H9 (cell line): ENCODE measurements around the gene GLYR1. TPM values are rescaled to one million over a fixed set of nuclear protein-coding genes. Genes with fewer than 3 reads are reported as not detected.

Experiments used
- DNase-seq: peaks from one replicate; pipeline ENCODE4 v3.0.0-alpha.2; 2017
- H2AFZ ChIP-seq: one replicate; pipeline ENCODE4 v1.6.1; 2013; ENCODE audit warnings: mild to moderate bottlenecking, low read length, control low read depth, moderate library complexity
- H2AK5ac ChIP-seq: 2 replicates; pipeline ENCODE4 v1.6.1; 2013; ENCODE audit warnings: low read length, control low read depth, mixed read lengths; ENCODE audit not compliant: insufficient read length
- H2BK120ac ChIP-seq: one replicate; pipeline ENCODE4 v1.6.1; 2013; ENCODE audit warnings: low read depth, mild to moderate bottlenecking, low read length, control low read depth, inconsistent platforms; ENCODE audit not compliant: poor library complexity, severe bottlenecking
- H2BK12ac ChIP-seq: 2 replicates; pipeline ENCODE4 v1.6.1; 2013; ENCODE audit warnings: low read length, control low read depth, mixed read lengths, low read depth; ENCODE audit not compliant: insufficient read length
- H2BK15ac ChIP-seq: 2 replicates; pipeline ENCODE4 v1.6.1; 2013; ENCODE audit warnings: low read depth, low read length, control low read depth
- H2BK20ac ChIP-seq: one replicate; pipeline ENCODE4 v1.6.1; 2013; ENCODE audit warnings: low read depth, mild to moderate bottlenecking, low read length, control low read depth, inconsistent platforms; ENCODE audit not compliant: poor library complexity, severe bottlenecking
- H2BK5ac ChIP-seq: 2 replicates; pipeline ENCODE4 v1.6.1; 2013; ENCODE audit warnings: low read length, control low read depth, mixed read lengths; ENCODE audit not compliant: insufficient read length
- H3K14ac ChIP-seq: 2 replicates; pipeline ENCODE4 v1.6.1; 2013; ENCODE audit warnings: low read length, control low read depth; ENCODE audit not compliant: insufficient read depth
- H3K18ac ChIP-seq: 2 replicates; pipeline ENCODE4 v1.6.1; 2013; ENCODE audit warnings: low read depth, mild to moderate bottlenecking, mixed read lengths, low read length, control low read depth; ENCODE audit not compliant: insufficient read length
- H3K23ac ChIP-seq: 2 replicates; pipeline ENCODE4 v1.6.1; 2013; ENCODE audit warnings: low read length, control low read depth, mixed read lengths, low read depth; ENCODE audit not compliant: insufficient read length
- H3K23me2 ChIP-seq: 2 replicates; pipeline ENCODE4 v1.6.1; 2013; ENCODE audit warnings: low read depth, mild to moderate bottlenecking, mixed read lengths, low read length, control low read depth; ENCODE audit not compliant: insufficient read length, poor library complexity, severe bottlenecking
- H3K27ac ChIP-seq: 2 replicates; pipeline ENCODE4 v1.5.1; 2013; ENCODE audit warnings: low read length, control low read depth, mixed read lengths, low read depth; ENCODE audit not compliant: insufficient read length
- H3K27me3 ChIP-seq: 2 replicates; pipeline ENCODE4 v1.6.1; 2013; ENCODE audit warnings: low read length, control low read depth, inconsistent platforms; ENCODE audit not compliant: insufficient read depth
- H3K4ac ChIP-seq: 2 replicates; pipeline ENCODE4 v1.6.1; 2013; ENCODE audit warnings: low read depth, mild to moderate bottlenecking, control low read depth, inconsistent platforms, low read length, moderate library complexity
- H3K4me1 ChIP-seq: 2 replicates; pipeline ENCODE4 v1.6.1; 2013; ENCODE audit warnings: low read length, control low read depth, inconsistent platforms; ENCODE audit not compliant: insufficient read depth
- H3K4me2 ChIP-seq: 2 replicates; pipeline ENCODE4 v1.6.1; 2013; ENCODE audit warnings: low read length, control low read depth, mixed read lengths; ENCODE audit not compliant: insufficient read length, insufficient read depth
- H3K56ac ChIP-seq: 2 replicates; pipeline ENCODE4 v1.6.1; 2013; ENCODE audit warnings: low read depth, mild to moderate bottlenecking, mixed read lengths, low read length, control low read depth; ENCODE audit not compliant: insufficient read length
- H3K79me1 ChIP-seq: 2 replicates; pipeline ENCODE4 v1.6.1; 2013; ENCODE audit warnings: low read depth, mild to moderate bottlenecking, moderate library complexity, low read length, control low read depth, inconsistent platforms; ENCODE audit not compliant: insufficient read depth, poor library complexity, severe bottlenecking
- H3K79me2 ChIP-seq: 2 replicates; pipeline ENCODE4 v1.6.1; 2013; ENCODE audit warnings: low read length, control low read depth, inconsistent platforms; ENCODE audit not compliant: insufficient read depth
- H3K9ac ChIP-seq: 2 replicates; pipeline ENCODE4 v1.6.1; 2013; ENCODE audit warnings: low read length, control low read depth, mixed read lengths; ENCODE audit not compliant: insufficient read length; ENCODE audit errors: extremely low read depth
- H3K9me3 ChIP-seq: one replicate; pipeline ENCODE4 v1.6.1; 2013; ENCODE audit warnings: low read depth, low read length, inconsistent platforms; ENCODE audit not compliant: control insufficient read depth
- H3T11ph ChIP-seq: one replicate; pipeline ENCODE4 v1.6.1; 2013; ENCODE audit warnings: mild to moderate bottlenecking, low read length, control low read depth, inconsistent platforms
- H4K20me1 ChIP-seq: one replicate; pipeline ENCODE4 v1.6.1; 2013; ENCODE audit not compliant: control insufficient read depth, insufficient read length, insufficient read depth
- H4K5ac ChIP-seq: 2 replicates; pipeline ENCODE4 v1.6.1; 2013; ENCODE audit warnings: low read depth, mild to moderate bottlenecking, mixed read lengths, low read length, control low read depth; ENCODE audit not compliant: insufficient read length
- H4K8ac ChIP-seq: replicated peaks from 2 replicates; pipeline ENCODE4 v1.6.1; 2013; ENCODE audit warnings: low read length, control low read depth, mixed read lengths, low read depth; ENCODE audit not compliant: insufficient read length
- H4K91ac ChIP-seq: 2 replicates; pipeline ENCODE4 v1.6.1; 2013; ENCODE audit warnings: low read depth, mild to moderate bottlenecking, moderate library complexity, mixed read lengths, low read length, control low read depth; ENCODE audit not compliant: insufficient read length
- H3K27ac Mint-ChIP-seq, 3 experiments: 2 replicates in 2 of 3; 3 replicates in 1 of 3; pipeline ENCODE4 v1.8.0; 2020 to 2021; ENCODE audit warnings: mixed read lengths in 3 of 3, mild to moderate bottlenecking in 1 of 3, moderate library complexity in 1 of 3
- H3K27me3 Mint-ChIP-seq: 2 replicates; pipeline ENCODE4 v1.8.0; 2021; ENCODE audit warnings: low read depth, mild to moderate bottlenecking, moderate library complexity, mixed read lengths
- H3K36me3 Mint-ChIP-seq, 3 experiments: 2 replicates in 2 of 3; 3 replicates in 1 of 3; pipeline ENCODE4 v1.8.0; 2020 to 2021; ENCODE audit warnings: low read depth in 3 of 3, mixed read lengths in 3 of 3; ENCODE audit not compliant: insufficient read depth in 1 of 3
- H3K4me1 Mint-ChIP-seq, 2 experiments: 2 replicates each; pipeline ENCODE4 v1.8.0; 2020; ENCODE audit warnings: mixed read lengths in 2 of 2
- H3K4me3 Mint-ChIP-seq, 2 experiments: 2 replicates in 1 of 2; 3 replicates in 1 of 2; pipeline ENCODE4 v1.8.0; 2020 to 2021; ENCODE audit warnings: mild to moderate bottlenecking in 2 of 2, mixed read lengths in 2 of 2, moderate library complexity in 1 of 2
- H3K9me3 Mint-ChIP-seq, 2 experiments: 2 replicates in 1 of 2; 3 replicates in 1 of 2; pipeline ENCODE4 v1.8.0; 2020; ENCODE audit warnings: mild to moderate bottlenecking in 2 of 2, mixed read lengths in 2 of 2, moderate library complexity in 1 of 2
- CTCF ChIP-seq: fragments of 200-600 bp; sonication (generic); conservative IDR thresholded peaks from 3 replicates; pipeline ENCODE4 v1.8.0; 2021; ENCODE audit warnings: antibody characterized with exemption, mild to moderate bottlenecking
- WGBS: extraction: QIAGEN DNeasy Blood & Tissue Kit; methylation state at CpG from one replicate; pipeline ENCODE4 v1.1.7; 2013; ENCODE audit warnings: missing lambda C conversion rate, low lambda C conversion rate, mixed read lengths; ENCODE audit not compliant: insufficient read length; ENCODE audit errors: extremely low coverage; 5-methylcytosine and 5-hydroxymethylcytosine counted together
- total RNA-seq: library from RNA; stranded (reverse); gene quantifications from 2 replicates; pipeline ENCODE4 v1.2.1, GENCODE V29; 2021

The GLYR1 gene
- total RNA-seq, 1 experiment from 2014 or later = 114 TPM

GRCh38 chr16:4771646-4772045, 75.4 kb downstream of the GLYR1 start:
- H3K9me3 ChIP-seq = no peaks in the 10 kb centered on the region
- no peak for DNase-seq
- H3K4ac ChIP-seq = no peak overlapping the region
- no peak overlapping the region for H2BK5ac ChIP-seq
- no peak overlapping the region for H4K91ac ChIP-seq
- no peak for TF ChIP-seq CTCF
- H3K79me2 ChIP-seq = no peaks in the 10 kb centered on the region
- H3K18ac ChIP-seq = no peak overlapping the region
- H4K5ac ChIP-seq = no peak overlapping the region
- H4K8ac ChIP-seq = no peak overlapping the region
- no peak overlapping the region for H3T11ph ChIP-seq
- no peak overlapping the region for H2BK20ac ChIP-seq
- no peak overlapping the region for H3K23ac ChIP-seq
- H3K56ac ChIP-seq = no peak overlapping the region
- H3K9ac ChIP-seq = no peak overlapping the region
- no peak overlapping the region for H2BK15ac ChIP-seq
- H4K20me1 ChIP-seq = no peaks in the 10 kb centered on the region
- H3K9me3 Mint-ChIP-seq = no peaks in the 10 kb centered on the region
- no peak overlapping the region for H3K4me3 Mint-ChIP-seq
- H3K14ac ChIP-seq = no peak overlapping the region
- no peak overlapping the region for H3K4me2 ChIP-seq
- H2BK12ac ChIP-seq = no peak overlapping the region
- H2AK5ac ChIP-seq = no peak overlapping the region
- H3K27ac Mint-ChIP-seq = no peak overlapping the region; a peak in 1 of 7 replicates
- H3K4me1 ChIP-seq = no peaks in the 10 kb centered on the region
- peaks cover 16% of the 10 kb centered on the region in 2 experiments for H3K4me1 Mint-ChIP-seq
- no peaks in the 10 kb centered on the region; the same call in 1 of the 2 replicates for H3K27me3 Mint-ChIP-seq
- no peaks in the 10 kb centered on the region for H3K79me1 ChIP-seq
- H3K23me2 ChIP-seq = peaks cover 8% of the 10 kb centered on the region
- no CpG with 5 or more reads among the region's 3 CpGs for WGBS
- H3K27ac ChIP-seq = no peak overlapping the region
- H3K36me3 Mint-ChIP-seq = no peaks in the 10 kb centered on the region
- H2BK120ac ChIP-seq = no peak overlapping the region
- no peaks in the 10 kb centered on the region for H3K27me3 ChIP-seq
- no peak overlapping the region for H2AFZ ChIP-seq
